Endothelial cell of umbilical vein (primary cell): ENCODE measurements around the gene ASCL1. TPM values are rescaled to one million over a fixed set of nuclear protein-coding genes. Genes with fewer than 3 reads are reported as not detected.

Source experiments
- BruUV-seq: library from RNA; stranded (reverse); fragments of 400-500 nt; replicated peaks from 2 replicates; lab custom pipeline; 2021; lab: Mats Ljungman, UMichigan
- CTCF ChIA-PET: fragments of 300-600, 350-600 bp; sonication (Branson Sonifier 250); formaldehyde crosslinking; loops from one replicate; lab custom pipeline; 2021; ENCODE audit warnings: antibody characterized with exemption, inconsistent platforms; lab: Charles Lee
- POLR2A ChIA-PET: fragments of 300-600, 350-600 bp; sonication (Branson Sonifier 250); formaldehyde crosslinking; loops from one replicate; lab custom pipeline; 2021; ENCODE audit warnings: antibody characterized with exemption, inconsistent platforms; lab: Charles Lee
- DNase-seq: peaks from one replicate; pipeline ENCODE4 v3.0.0-alpha.2; 2011; ENCODE audit warnings: low read depth, low spot score
- FAIRE-seq: peaks from 2 replicates; lab custom pipeline; 2011; peaks lifted over from hg19 to GRCh38; lab: Jason Lieb, UNC
- H2AFZ ChIP-seq: 2 replicates; pipeline ENCODE4 v1.6.0; 2012; ENCODE audit warnings: low read depth, low read length, control low read depth, inconsistent platforms
- H3K27ac ChIP-seq: 2 replicates; pipeline ENCODE4 v1.5.1; 2011; ENCODE audit warnings: low read depth, mild to moderate bottlenecking, control low read depth, low read length, moderate library complexity; ENCODE audit not compliant: insufficient read depth
- H3K27me3 ChIP-seq, 2 experiments: 2 replicates each; pipeline versions ENCODE4 v1.6.0 to v1.6.1; 2011; ENCODE audit warnings: low read length in 2 of 2, mixed read lengths in 1 of 2; ENCODE audit not compliant: control insufficient read depth in 2 of 2, insufficient read depth in 2 of 2
- H3K36me3 ChIP-seq, 2 experiments: 2 replicates in 1 of 2; 3 replicates in 1 of 2; pipeline ENCODE4 v1.5.1; 2011; ENCODE audit warnings: low read length in 2 of 2, mild to moderate bottlenecking in 1 of 2, moderate library complexity in 1 of 2; ENCODE audit not compliant: control insufficient read depth in 2 of 2, insufficient read depth in 2 of 2; ENCODE audit errors: extremely low read depth in 1 of 2
- H3K4me1 ChIP-seq: 3 replicates; pipeline ENCODE4 v1.5.1; 2011; ENCODE audit warnings: mild to moderate bottlenecking, low read length; ENCODE audit not compliant: control insufficient read depth, insufficient read depth; ENCODE audit errors: extremely low read depth
- H3K4me2 ChIP-seq: 2 replicates; pipeline ENCODE4 v1.6.1; 2011; ENCODE audit warnings: low read length, control low read depth, mixed read lengths; ENCODE audit not compliant: insufficient read depth
- H3K4me3 ChIP-seq, 3 experiments: fragments of 200-600 bp in 1 of 3; sonication (generic), shearing (Covaris generic) in 1 of 3; replicated peaks in 1 of 3; 2 replicates each; pipeline ENCODE4 v1.5.1; 2011 to 2016; ENCODE audit warnings: control low read depth in 3 of 3, low read length in 3 of 3, mild to moderate bottlenecking in 2 of 3, inconsistent platforms in 1 of 3, low read depth in 1 of 3, moderate library complexity in 1 of 3; ENCODE audit not compliant: insufficient read depth in 1 of 3
- H3K79me2 ChIP-seq: 2 replicates; pipeline ENCODE4 v1.6.0; 2012; ENCODE audit warnings: low read length, inconsistent platforms; ENCODE audit not compliant: control insufficient read depth, insufficient read depth
- H3K9ac ChIP-seq: replicated peaks from 2 replicates; pipeline ENCODE3; 2011; ENCODE audit warnings: low read length, control low read depth; ENCODE audit not compliant: insufficient read depth; ENCODE audit errors: extremely low read depth
- H3K9me1 ChIP-seq: replicated peaks from 3 replicates; pipeline ENCODE4 v1.6.0; 2011; ENCODE audit warnings: mild to moderate bottlenecking, low read length; ENCODE audit not compliant: control insufficient read depth, insufficient read depth; ENCODE audit errors: extremely low read depth
- H3K9me3 ChIP-seq: replicated peaks from 2 replicates; pipeline ENCODE4 v1.5.1; 2012; ENCODE audit warnings: low read length, inconsistent platforms; ENCODE audit not compliant: control insufficient read depth, insufficient read depth
- H4K20me1 ChIP-seq: replicated peaks from 2 replicates; pipeline ENCODE3; 2011; ENCODE audit warnings: mild to moderate bottlenecking, low read length; ENCODE audit not compliant: control insufficient read depth, insufficient read depth; ENCODE audit errors: extremely low read depth
- EZH2 ChIP-seq: IDR thresholded peaks from 2 replicates; pipeline ENCODE4 v1.6.1; 2012; ENCODE audit warnings: borderline replicate concordance, low read depth, mild to moderate bottlenecking, moderate library complexity, low read length, inconsistent platforms; ENCODE audit not compliant: severe bottlenecking
- FOS ChIP-seq: IDR thresholded peaks from 2 replicates; pipeline ENCODE4 v1.6.1; 2011; ENCODE audit warnings: mild to moderate bottlenecking, low read length, moderate library complexity, borderline replicate concordance; ENCODE audit not compliant: insufficient read depth
- GATA2 ChIP-seq: IDR thresholded peaks from 2 replicates; pipeline ENCODE4 v1.7.0; 2011; ENCODE audit warnings: low read depth, mild to moderate bottlenecking, moderate library complexity, mixed read lengths, low read length; ENCODE audit not compliant: insufficient read length, insufficient read depth
- JUN ChIP-seq: IDR thresholded peaks from 2 replicates; pipeline ENCODE4 v1.6.1; 2011; ENCODE audit warnings: borderline replicate concordance, low read depth; ENCODE audit not compliant: insufficient read length, insufficient read depth
- MYC ChIP-seq: IDR thresholded peaks from one replicate; pipeline ENCODE4 v1.6.1; 2011; ENCODE audit warnings: mild to moderate bottlenecking, low read depth, low read length
- POLR2A ChIP-seq: IDR thresholded peaks from 2 replicates; pipeline ENCODE4 v1.6.1; 2012; ENCODE audit warnings: low read depth, mild to moderate bottlenecking, control low read depth, low read length
- POLR2AphosphoS5 ChIP-seq: IDR thresholded peaks from 2 replicates; pipeline ENCODE4 v1.6.1; 2012; ENCODE audit warnings: low read depth, mild to moderate bottlenecking, control low read depth, low read length, moderate library complexity; ENCODE audit not compliant: insufficient read depth
- dilution Hi-C: fragments of 300-500 bp; cut with MboI; formaldehyde crosslinking; loops from one replicate; pipeline ENCODE4 v1.15.0; 2019; ENCODE audit warnings: low sequenced_read_pairs; ENCODE audit not compliant: extremely low pct_ligation_motif_present
- intact Hi-C: fragments of 100-400 bp; cut with micrococcal nuclease; formaldehyde crosslinking; loops from one replicate; pipeline ENCODE4 v1.10.0; 2022
- polyA plus RNA-seq, 4 experiments: library from polyadenylated mRNA; depleted of rRNA in 3 of 4; stranded (reverse) in 3 of 4; unstranded in 1 of 4; fragments of >200 nt; gene quantifications; 2 replicates each; pipeline versions ENCODE4 v1.2.1 to v1.2.3, GENCODE V29; 2011 to 2012; ENCODE audit warnings: missing spikeins in 1 of 4
- total RNA-seq: library from RNA; stranded (reverse); gene quantifications from 2 replicates; pipeline ENCODE4 v1.2.3, GENCODE V29; 2021
- TF ChIP-seq, protein P1 (sequence below), 2 donors: IDR thresholded peaks; 1 replicate in 1 of 2; 2 replicates in 1 of 2; pipeline ENCODE4 v1.5.1; 2011; ENCODE audit warnings: low read length in 2 of 2, mild to moderate bottlenecking in 2 of 2, moderate library complexity in 2 of 2, control low read depth in 1 of 2, inconsistent platforms in 1 of 2, low read depth in 1 of 2; ENCODE audit not compliant: insufficient read depth in 1 of 2; ENCODE audit errors: extremely low read depth in 1 of 2
- TF ChIP-seq, protein P2 (sequence below): IDR thresholded peaks from 2 replicates; pipeline ENCODE4 v1.6.1; 2011; ENCODE audit not compliant: insufficient read depth, insufficient read length

The ASCL1 gene
- total and polyA plus RNA-seq, 2 donors (not counting 3 experiments of a cell fraction or from before 2014, with no cell fraction given): not detected

DNA sequence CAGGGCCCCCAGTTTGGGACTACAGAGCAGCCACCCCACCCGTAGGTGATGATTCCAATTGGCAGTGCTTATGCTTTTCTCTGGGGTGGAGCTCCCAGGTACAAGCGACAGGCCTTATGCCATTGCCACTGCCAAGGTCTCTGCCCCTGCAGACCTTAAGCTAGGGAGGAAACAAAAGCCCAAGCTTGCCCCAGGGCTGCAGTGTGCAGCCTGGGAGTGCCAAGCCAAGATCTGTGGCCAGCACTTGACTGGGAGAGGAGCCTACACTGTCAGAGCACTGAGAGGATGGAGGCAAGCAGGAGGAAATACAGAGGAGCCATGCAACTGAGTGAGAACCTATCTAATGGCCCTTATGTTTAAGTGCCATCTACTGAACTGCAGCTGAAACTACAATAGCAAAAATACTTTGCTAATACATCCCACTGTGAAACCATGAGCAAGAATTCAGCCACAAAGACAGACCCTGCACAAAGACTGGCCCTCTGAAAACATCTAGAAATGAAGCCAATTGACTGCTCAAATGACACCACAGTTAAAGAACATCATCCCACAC lies 17.7 kb upstream of the ASCL1 start:
- H3K9ac ChIP-seq: no peak overlapping the region
- H3K9me1 ChIP-seq: no peaks in the 10 kb centered on the region
- no peak overlapping the region for H3K4me3 ChIP-seq
- H3K9me3 ChIP-seq: peaks cover 2% of the 10 kb centered on the region
- no peaks in the 10 kb centered on the region for H4K20me1 ChIP-seq
- no peaks in the 10 kb centered on the region for H3K36me3 ChIP-seq
- TF ChIP-seq, protein P1, sequence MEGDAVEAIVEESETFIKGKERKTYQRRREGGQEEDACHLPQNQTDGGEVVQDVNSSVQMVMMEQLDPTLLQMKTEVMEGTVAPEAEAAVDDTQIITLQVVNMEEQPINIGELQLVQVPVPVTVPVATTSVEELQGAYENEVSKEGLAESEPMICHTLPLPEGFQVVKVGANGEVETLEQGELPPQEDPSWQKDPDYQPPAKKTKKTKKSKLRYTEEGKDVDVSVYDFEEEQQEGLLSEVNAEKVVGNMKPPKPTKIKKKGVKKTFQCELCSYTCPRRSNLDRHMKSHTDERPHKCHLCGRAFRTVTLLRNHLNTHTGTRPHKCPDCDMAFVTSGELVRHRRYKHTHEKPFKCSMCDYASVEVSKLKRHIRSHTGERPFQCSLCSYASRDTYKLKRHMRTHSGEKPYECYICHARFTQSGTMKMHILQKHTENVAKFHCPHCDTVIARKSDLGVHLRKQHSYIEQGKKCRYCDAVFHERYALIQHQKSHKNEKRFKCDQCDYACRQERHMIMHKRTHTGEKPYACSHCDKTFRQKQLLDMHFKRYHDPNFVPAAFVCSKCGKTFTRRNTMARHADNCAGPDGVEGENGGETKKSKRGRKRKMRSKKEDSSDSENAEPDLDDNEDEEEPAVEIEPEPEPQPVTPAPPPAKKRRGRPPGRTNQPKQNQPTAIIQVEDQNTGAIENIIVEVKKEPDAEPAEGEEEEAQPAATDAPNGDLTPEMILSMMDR (IDR thresholded peaks at IDR 0.05; ENCODE audit: extremely low read depth in 1 of 2, insufficient read depth in 1 of 2, low read depth in 1 of 2, low read length in 2 of 2): no peak
- TF ChIP-seq JUN (no peak), GATA2 (no peak), MYC (no peak), FOS (no peak), EZH2 (no peak), POLR2AphosphoS5 (no peak), POLR2A (no peak)
- TF ChIP-seq, protein P2, sequence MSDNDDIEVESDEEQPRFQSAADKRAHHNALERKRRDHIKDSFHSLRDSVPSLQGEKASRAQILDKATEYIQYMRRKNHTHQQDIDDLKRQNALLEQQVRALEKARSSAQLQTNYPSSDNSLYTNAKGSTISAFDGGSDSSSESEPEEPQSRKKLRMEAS: no peak
- DNase-seq (no peak), FAIRE-seq (no peak)
- H3K79me2 ChIP-seq: no peaks in the 10 kb centered on the region
- H3K27ac ChIP-seq: no peak overlapping the region
- H3K4me1 ChIP-seq: no peaks in the 10 kb centered on the region
- dilution Hi-C loops: no loop called here
- POLR2A ChIA-PET: no interaction called here
- no peaks in the 10 kb centered on the region for H3K27me3 ChIP-seq
- no peak overlapping the region for H3K4me2 ChIP-seq
- no TSS peak for BruUV-seq
- H2AFZ ChIP-seq: no peak overlapping the region
- CTCF ChIA-PET: interaction anchor here (0.9 to 1.2 kb wide), 2 partner anchors 9 to 23 kb away, joined by 3 to 4 read pairs; no protein-coding TSS in a partner anchor
- intact Hi-C loops: no loop called here
